GM12878 (cell line): ENCODE measurements around the gene NLRC5. TPM values are rescaled to one million over a fixed set of nuclear protein-coding genes. Genes with fewer than 3 reads are reported as not detected.

ENCODE experiments used
- CUX1 ChIP-seq: IDR thresholded peaks from 2 replicates; pipeline ENCODE4 v1.6.1; 2012; ENCODE audit warnings: improper control_type of control experiment, low read depth, low read length; ENCODE audit not compliant: insufficient replicate concordance
- SKIL ChIP-seq: fragments of 450-650 bp; IDR thresholded peaks from 2 replicates; pipeline ENCODE4 v1.6.1; 2017; ENCODE audit warnings: mild to moderate bottlenecking, low read depth, inconsistent platforms; ENCODE audit not compliant: poor library complexity, severe bottlenecking
- ZNF207 ChIP-seq: fragments of 450-650 bp; IDR thresholded peaks from 2 replicates; pipeline ENCODE4 v1.6.1; 2014; ENCODE audit warnings: antibody characterized with exemption, mild to moderate bottlenecking, borderline replicate concordance
- ZNF384 ChIP-seq: IDR thresholded peaks from 2 replicates; pipeline ENCODE4 v1.6.1; 2012; ENCODE audit warnings: low read depth, mild to moderate bottlenecking, low read length, improper control_type of control experiment, borderline replicate concordance
- polyA plus RNA-seq, 11 experiments: library from polyadenylated mRNA; depleted of rRNA in 4 of 11; unstranded in 6 of 11; stranded (reverse) in 5 of 11; fragments of >200 nt; fragmentation: Nextera tagmentation in 4 of 11; fragmentation: Illumina TruSeq in 1 of 11; extraction: Ambion mirVana in 4 of 11; extraction: Trizol in 1 of 11; gene quantifications; 1 replicate in 1 of 11; 2 replicates in 10 of 11; pipeline versions ENCODE4 v1.2.1 to v1.2.3, GENCODE V29; 2011 to 2016; ENCODE audit warnings: inconsistent platforms in 2 of 11, missing spikeins in 2 of 11, low read depth in 1 of 11
- total RNA-seq, 4 experiments: library from RNA; depleted of rRNA in 3 of 4; stranded (reverse); fragments of >200 nt in 3 of 4; fragmentation: Illumina TruSeq in 1 of 4; extraction: Trizol in 1 of 4; gene quantifications; 2 replicates each; pipeline versions ENCODE4 v1.2.1 to v1.2.3, GENCODE V29; 2013 to 2021

The NLRC5 gene
- total and polyA plus RNA-seq, 10 of the 15 experiments (the other 5 are each of a cell fraction or from before 2014, with no cell fraction given) = 13.1 to 105 (median 57.3) TPM

- TF ChIP-seq CUX1 (no peak), SKIL (no peak), ZNF384 (no peak), ZNF207 (no peak)
These were observed 17.7 kb downstream of the NLRC5 start (continued) for GRCh38 chr16:57007050-57007449.
